ENCODE results near the gene ATP5ME. TPM values are rescaled to one million over a fixed set of nuclear protein-coding genes. Genes with fewer than 3 reads are reported as not detected.

The ATP5ME gene
- total and polyA plus RNA-seq, 2 of the 13 experiments (the other 11 are each of a cell fraction or from before 2014, with no cell fraction given), result 305 to 753 TPM

DNA sequence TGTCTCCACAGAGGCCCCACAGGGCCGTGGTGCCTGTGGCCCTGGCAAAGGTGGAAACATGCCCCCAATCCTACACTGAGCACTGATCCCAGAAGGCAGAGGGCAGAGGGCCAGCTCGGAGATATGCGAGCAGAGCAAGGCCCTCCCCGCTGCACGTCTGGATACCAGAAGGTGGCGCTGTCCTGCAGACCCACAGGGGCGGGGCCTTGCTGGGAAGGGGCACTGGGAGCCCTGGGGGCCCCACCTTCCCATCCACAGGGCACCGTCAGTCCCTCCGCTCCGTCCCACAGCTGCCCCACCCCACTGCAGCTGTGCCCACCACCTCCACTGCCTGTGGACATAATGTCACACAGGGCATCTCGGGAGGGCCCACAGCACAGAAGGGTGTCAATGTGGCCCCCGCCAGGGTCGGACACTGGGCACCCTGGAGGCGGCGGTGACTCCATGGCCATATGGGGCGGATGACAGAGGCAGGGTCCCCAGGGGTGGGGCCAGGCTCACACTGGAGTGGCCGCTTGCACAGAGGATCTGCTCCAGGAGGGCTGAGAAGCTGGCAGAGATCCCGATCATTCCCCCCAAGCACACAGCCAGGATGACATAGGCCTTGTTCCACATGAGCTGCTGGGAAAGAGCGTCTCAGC is 10.0 kb upstream of the ATP5ME start (continued):
- TF ChIP-seq ZNF329 (CRISPR knock-in tag; IDR thresholded peaks at IDR 0.05; ENCODE audit: low read depth) (no peak), CHCHD3 (CRISPR knock-in tag; IDR thresholded peaks at IDR 0.05) (no peak), ZNF670 (CRISPR knock-in tag; IDR thresholded peaks at IDR 0.05; ENCODE audit: borderline replicate concordance) (no peak), GATAD1 (CRISPR knock-in tag; IDR thresholded peaks at IDR 0.05) (peak; percentile 48; the same call in 1 of the 2 replicates), ZZZ3 (CRISPR knock-in tag; IDR thresholded peaks at IDR 0.05; ENCODE audit: borderline replicate concordance) (no peak), KAT7 (CRISPR knock-in tag; IDR thresholded peaks at IDR 0.05; ENCODE audit: borderline replicate concordance) (no peak), U2AF1 (optimal IDR thresholded peaks at IDR 0.05; ENCODE audit: low read depth, low read length) (no peak), NFIC (IDR thresholded peaks at IDR 0.05; ENCODE audit: low read length) (no peak), ZNF121 (CRISPR knock-in tag; IDR thresholded peaks at IDR 0.05) (no peak), ZNF816 (CRISPR knock-in tag; IDR thresholded peaks at IDR 0.05; ENCODE audit: borderline replicate concordance) (no peak), PHF5A (CRISPR knock-in tag; IDR thresholded peaks at IDR 0.05; ENCODE audit: low read depth, unreplicated experiment) (no peak), ZKSCAN1 (IDR thresholded peaks at IDR 0.05; ENCODE audit: low read length) (no peak), ZNF644 (CRISPR knock-in tag; IDR thresholded peaks at IDR 0.05; ENCODE audit: low read depth) (no peak)
- TF ChIP-seq, protein P1, sequence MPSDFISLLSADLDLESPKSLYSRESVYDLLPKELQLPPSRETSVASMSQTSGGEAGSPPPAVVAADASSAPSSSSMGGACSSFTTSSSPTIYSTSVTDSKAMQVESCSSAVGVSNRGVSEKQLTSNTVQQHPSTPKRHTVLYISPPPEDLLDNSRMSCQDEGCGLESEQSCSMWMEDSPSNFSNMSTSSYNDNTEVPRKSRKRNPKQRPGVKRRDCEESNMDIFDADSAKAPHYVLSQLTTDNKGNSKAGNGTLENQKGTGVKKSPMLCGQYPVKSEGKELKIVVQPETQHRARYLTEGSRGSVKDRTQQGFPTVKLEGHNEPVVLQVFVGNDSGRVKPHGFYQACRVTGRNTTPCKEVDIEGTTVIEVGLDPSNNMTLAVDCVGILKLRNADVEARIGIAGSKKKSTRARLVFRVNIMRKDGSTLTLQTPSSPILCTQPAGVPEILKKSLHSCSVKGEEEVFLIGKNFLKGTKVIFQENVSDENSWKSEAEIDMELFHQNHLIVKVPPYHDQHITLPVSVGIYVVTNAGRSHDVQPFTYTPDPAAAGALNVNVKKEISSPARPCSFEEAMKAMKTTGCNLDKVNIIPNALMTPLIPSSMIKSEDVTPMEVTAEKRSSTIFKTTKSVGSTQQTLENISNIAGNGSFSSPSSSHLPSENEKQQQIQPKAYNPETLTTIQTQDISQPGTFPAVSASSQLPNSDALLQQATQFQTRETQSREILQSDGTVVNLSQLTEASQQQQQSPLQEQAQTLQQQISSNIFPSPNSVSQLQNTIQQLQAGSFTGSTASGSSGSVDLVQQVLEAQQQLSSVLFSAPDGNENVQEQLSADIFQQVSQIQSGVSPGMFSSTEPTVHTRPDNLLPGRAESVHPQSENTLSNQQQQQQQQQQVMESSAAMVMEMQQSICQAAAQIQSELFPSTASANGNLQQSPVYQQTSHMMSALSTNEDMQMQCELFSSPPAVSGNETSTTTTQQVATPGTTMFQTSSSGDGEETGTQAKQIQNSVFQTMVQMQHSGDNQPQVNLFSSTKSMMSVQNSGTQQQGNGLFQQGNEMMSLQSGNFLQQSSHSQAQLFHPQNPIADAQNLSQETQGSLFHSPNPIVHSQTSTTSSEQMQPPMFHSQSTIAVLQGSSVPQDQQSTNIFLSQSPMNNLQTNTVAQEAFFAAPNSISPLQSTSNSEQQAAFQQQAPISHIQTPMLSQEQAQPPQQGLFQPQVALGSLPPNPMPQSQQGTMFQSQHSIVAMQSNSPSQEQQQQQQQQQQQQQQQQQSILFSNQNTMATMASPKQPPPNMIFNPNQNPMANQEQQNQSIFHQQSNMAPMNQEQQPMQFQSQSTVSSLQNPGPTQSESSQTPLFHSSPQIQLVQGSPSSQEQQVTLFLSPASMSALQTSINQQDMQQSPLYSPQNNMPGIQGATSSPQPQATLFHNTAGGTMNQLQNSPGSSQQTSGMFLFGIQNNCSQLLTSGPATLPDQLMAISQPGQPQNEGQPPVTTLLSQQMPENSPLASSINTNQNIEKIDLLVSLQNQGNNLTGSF (CRISPR knock-in tag; IDR thresholded peaks at IDR 0.05), result no peak
- TF ChIP-seq, protein P2, sequence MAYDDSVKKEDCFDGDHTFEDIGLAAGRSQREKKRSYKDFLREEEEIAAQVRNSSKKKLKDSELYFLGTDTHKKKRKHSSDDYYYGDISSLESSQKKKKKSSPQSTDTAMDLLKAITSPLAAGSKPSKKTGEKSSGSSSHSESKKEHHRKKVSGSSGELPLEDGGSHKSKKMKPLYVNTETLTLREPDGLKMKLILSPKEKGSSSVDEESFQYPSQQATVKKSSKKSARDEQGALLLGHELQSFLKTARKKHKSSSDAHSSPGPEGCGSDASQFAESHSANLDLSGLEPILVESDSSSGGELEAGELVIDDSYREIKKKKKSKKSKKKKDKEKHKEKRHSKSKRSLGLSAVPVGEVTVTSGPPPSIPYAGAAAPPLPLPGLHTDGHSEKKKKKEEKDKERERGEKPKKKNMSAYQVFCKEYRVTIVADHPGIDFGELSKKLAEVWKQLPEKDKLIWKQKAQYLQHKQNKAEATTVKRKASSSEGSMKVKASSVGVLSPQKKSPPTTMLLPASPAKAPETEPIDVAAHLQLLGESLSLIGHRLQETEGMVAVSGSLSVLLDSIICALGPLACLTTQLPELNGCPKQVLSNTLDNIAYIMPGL (CRISPR knock-in tag; IDR thresholded peaks at IDR 0.05; ENCODE audit: borderline replicate concordance in 1 of 2, low read depth in 1 of 2), result peak; percentile 79 to 91
- TF ChIP-seq, protein P3, sequence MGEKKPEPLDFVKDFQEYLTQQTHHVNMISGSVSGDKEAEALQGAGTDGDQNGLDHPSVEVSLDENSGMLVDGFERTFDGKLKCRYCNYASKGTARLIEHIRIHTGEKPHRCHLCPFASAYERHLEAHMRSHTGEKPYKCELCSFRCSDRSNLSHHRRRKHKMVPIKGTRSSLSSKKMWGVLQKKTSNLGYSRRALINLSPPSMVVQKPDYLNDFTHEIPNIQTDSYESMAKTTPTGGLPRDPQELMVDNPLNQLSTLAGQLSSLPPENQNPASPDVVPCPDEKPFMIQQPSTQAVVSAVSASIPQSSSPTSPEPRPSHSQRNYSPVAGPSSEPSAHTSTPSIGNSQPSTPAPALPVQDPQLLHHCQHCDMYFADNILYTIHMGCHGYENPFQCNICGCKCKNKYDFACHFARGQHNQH (CRISPR knock-in tag; IDR thresholded peaks at IDR 0.05), result peak; percentile 77; the same call in 1 of the 2 replicates
- TF ChIP-seq, protein P4, sequence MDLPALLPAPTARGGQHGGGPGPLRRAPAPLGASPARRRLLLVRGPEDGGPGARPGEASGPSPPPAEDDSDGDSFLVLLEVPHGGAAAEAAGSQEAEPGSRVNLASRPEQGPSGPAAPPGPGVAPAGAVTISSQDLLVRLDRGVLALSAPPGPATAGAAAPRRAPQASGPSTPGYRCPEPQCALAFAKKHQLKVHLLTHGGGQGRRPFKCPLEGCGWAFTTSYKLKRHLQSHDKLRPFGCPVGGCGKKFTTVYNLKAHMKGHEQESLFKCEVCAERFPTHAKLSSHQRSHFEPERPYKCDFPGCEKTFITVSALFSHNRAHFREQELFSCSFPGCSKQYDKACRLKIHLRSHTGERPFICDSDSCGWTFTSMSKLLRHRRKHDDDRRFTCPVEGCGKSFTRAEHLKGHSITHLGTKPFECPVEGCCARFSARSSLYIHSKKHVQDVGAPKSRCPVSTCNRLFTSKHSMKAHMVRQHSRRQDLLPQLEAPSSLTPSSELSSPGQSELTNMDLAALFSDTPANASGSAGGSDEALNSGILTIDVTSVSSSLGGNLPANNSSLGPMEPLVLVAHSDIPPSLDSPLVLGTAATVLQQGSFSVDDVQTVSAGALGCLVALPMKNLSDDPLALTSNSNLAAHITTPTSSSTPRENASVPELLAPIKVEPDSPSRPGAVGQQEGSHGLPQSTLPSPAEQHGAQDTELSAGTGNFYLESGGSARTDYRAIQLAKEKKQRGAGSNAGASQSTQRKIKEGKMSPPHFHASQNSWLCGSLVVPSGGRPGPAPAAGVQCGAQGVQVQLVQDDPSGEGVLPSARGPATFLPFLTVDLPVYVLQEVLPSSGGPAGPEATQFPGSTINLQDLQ (CRISPR knock-in tag; IDR thresholded peaks at IDR 0.05), result no peak

Measured in HepG2 (cell line).